Stimulated activated CD8-positive, alpha-beta memory T cell treated with anti-CD3 and anti-CD28 coated beads, Interleukin-7, amount 100 ng/mL, for 4 hours (primary cell): ENCODE results near the gene MSANTD1.

Source experiments
- DNase-seq, 2 donors: peaks; one replicate each; pipeline ENCODE4 v3.0.0-alpha.2; 2020; ENCODE audit warnings: low read depth in 2 of 2

The MSANTD1 gene

GRCh38 chr4:3302786-3303564 lies 54.0 kb downstream of the MSANTD1 start:
- DNase-seq, result no peak

DNA sequence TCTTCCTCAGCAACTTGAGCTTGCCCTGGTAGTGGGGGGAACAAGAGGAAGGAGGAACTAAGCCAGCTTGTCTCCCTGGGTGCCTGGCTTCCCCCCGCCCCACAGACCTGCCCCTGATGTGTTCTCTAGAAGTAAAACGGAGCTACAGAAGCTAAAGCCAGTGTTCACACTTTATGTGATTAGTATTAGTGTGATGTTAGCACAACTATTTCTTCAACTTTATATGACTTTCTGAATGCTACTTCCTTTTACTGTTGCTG lies 54.5 kb downstream of the MSANTD1 start:
- no peak for DNase-seq

- no peak for DNase-seq
These were observed 55.2 kb downstream of the MSANTD1 start for GRCh38 chr4:3303923-3304710.

GRCh38 chr4:3304831-3305609 lies 56.1 kb downstream of the MSANTD1 start:
- DNase-seq, result no peak

GRCh38 chr4:3305610-3306371 lies 56.8 kb downstream of the MSANTD1 start:
- no peak for DNase-seq
